Breast epithelium (tissue), 4 donors: ENCODE data around the gene ARPC4. TPM values are rescaled to one million over a fixed set of nuclear protein-coding genes. Genes with fewer than 3 reads are reported as not detected.
A peak's percentile ranks its signal among the peaks of the same experiment; 100 is the strongest.
"Not testable (repeated sequence)": the region's sequence is repeated elsewhere in the genome, so short reads cannot be mapped to it uniquely, and the experiment has no call there.

Source experiments
- DNase-seq, 2 donors: peaks; one replicate each; pipeline ENCODE4 v3.0.0-alpha.2; 2019; ENCODE audit warnings: low spot score in 2 of 2
- H3K27ac ChIP-seq, 2 donors: fragments of 200-600 bp; sonication (generic) in 1 of 2; one replicate each; pipeline ENCODE4 v1.5.1; 2016 to 2019; ENCODE audit warnings: mild to moderate bottlenecking in 1 of 2
- H3K27me3 ChIP-seq, 2 donors: fragments of 200-600 bp; sonication (generic) in 1 of 2; one replicate each; pipeline versions ENCODE4 v1.5.1 to v1.6.0; 2017 to 2019; ENCODE audit warnings: control low read depth in 1 of 2, mild to moderate bottlenecking in 1 of 2
- H3K36me3 ChIP-seq: fragments of 200-600 bp; one replicate; pipeline ENCODE4 v1.5.1; 2019
- H3K4me1 ChIP-seq, 2 donors: fragments of 200-600 bp; sonication (generic); one replicate each; pipeline ENCODE4 v1.5.1; 2016 to 2019; ENCODE audit warnings: control low read depth in 1 of 2
- H3K4me3 ChIP-seq, 3 donors: fragments of 200-600 bp; sonication (generic); 1 replicate in 2 of 3; 2 replicates in 1 of 3; pipeline ENCODE4 v1.5.1; 2016 to 2019; ENCODE audit warnings: mild to moderate bottlenecking in 3 of 3, moderate library complexity in 2 of 3
- H3K9me3 ChIP-seq, 2 donors: fragments of 200-600 bp; sonication (generic) in 1 of 2; one replicate each; pipeline ENCODE4 v1.5.1; 2016 to 2019; ENCODE audit warnings: control low read depth in 1 of 2
- CTCF ChIP-seq, 3 donors: fragments of 450-650 bp; IDR thresholded peaks; one replicate each; pipeline ENCODE4 v1.5.1; 2016 to 2017; ENCODE audit warnings: antibody characterized with exemption in 3 of 3, mild to moderate bottlenecking in 3 of 3, moderate library complexity in 3 of 3
- POLR2A ChIP-seq: fragments of 450-650 bp; IDR thresholded peaks from one replicate; pipeline ENCODE4 v1.6.1; 2016; ENCODE audit warnings: antibody characterized with exemption, mild to moderate bottlenecking, moderate library complexity
- POLR2AphosphoS5 ChIP-seq, 3 donors: sonication (generic); formaldehyde crosslinking; IDR thresholded peaks; one replicate each; pipeline ENCODE4 v1.6.1; 2017; ENCODE audit warnings: antibody characterized with exemption in 3 of 3
- intact Hi-C: fragments of 100-400 bp; cut with DNase I; formaldehyde crosslinking; loops from one replicate; pipeline ENCODE4 v1.15.1; 2023; ENCODE audit warnings: low total_unique reads
- total RNA-seq, 3 donors: library from RNA; depleted of rRNA; stranded (reverse); fragments of >200 nt; gene quantifications; one replicate each; pipeline ENCODE4 v1.1.0, GENCODE V29; 2016

The ARPC4 gene
- total RNA-seq, 3 donors from 2014 or later: 116 to 163 (median 117) TPM

GRCh38 chr3:9769426-9770275 is 23.2 kb upstream of the ARPC4 start, which contains the start of gene CAMK1:
Gene CAMK1, minus strand, starts transcription at chr3:9769947. Its CDS starts 2,198 bp downstream, at chr3:9767749.
- peak within 1 kb of the TSS; percentile 64 to 79 (median 78) for H3K4me3 ChIP-seq
- TF ChIP-seq POLR2AphosphoS5 (IDR thresholded peaks at IDR 0.05) (peak in 2 of 3 donors; percentile 32 to 40), CTCF (IDR thresholded peaks at IDR 0.05) (no peak), POLR2A (no peak)
- DNase-seq: peak; percentile 69 to 81
- H3K36me3 ChIP-seq: no peaks in the 10 kb centered on the region
- intact Hi-C loops: loop anchor here (1.0 kb wide), 1 partner anchor 46 kb away; no protein-coding TSS in a partner anchor
- H3K27ac ChIP-seq: peak within 1 kb of the TSS; percentile 79 to 93
- peaks cover 0 to 3% of the 10 kb centered on the region in 2 donors for H3K4me1 ChIP-seq
- no peaks in the 10 kb centered on the region for H3K9me3 ChIP-seq
- no peaks in the 10 kb centered on the region for H3K27me3 ChIP-seq

GRCh38 chr3:9770276-9770812 is 22.5 kb upstream of the ARPC4 start:
- TF ChIP-seq POLR2AphosphoS5 (IDR thresholded peaks at IDR 0.05) (peak; percentile 29 to 37 (median 34)), CTCF (IDR thresholded peaks at IDR 0.05) (no peak)
- peaks cover 0 to 3% of the 10 kb centered on the region in 2 donors for H3K4me1 ChIP-seq

GRCh38 chr3:9771007-9771406 is 21.9 kb upstream of the ARPC4 start:
- H3K36me3 ChIP-seq, H3K4me1 ChIP-seq, intact Hi-C loops, H3K27me3 ChIP-seq, H3K4me3 ChIP-seq, H3K9me3 ChIP-seq, DNase-seq: not testable (repeated sequence)
- peak overlapping the region in 1 of 2 donors; percentile 79 for H3K27ac ChIP-seq

More at GRCh38 chr3:9770276-9770812, 22.5 kb upstream of the ARPC4 start:
- H3K4me3 ChIP-seq: peak overlapping the region; percentile 64 to 79 (median 78)
- H3K27ac ChIP-seq: peak overlapping the region; percentile 79 to 93
- H3K27me3 ChIP-seq: no peaks in the 10 kb centered on the region
- DNase-seq: peak; percentile 64 to 77
- H3K9me3 ChIP-seq: no peaks in the 10 kb centered on the region
- no peaks in the 10 kb centered on the region for H3K36me3 ChIP-seq
- intact Hi-C loops: loop anchor here (1.0 kb wide), 1 partner anchor 45 kb away; no protein-coding TSS in a partner anchor

DNA sequence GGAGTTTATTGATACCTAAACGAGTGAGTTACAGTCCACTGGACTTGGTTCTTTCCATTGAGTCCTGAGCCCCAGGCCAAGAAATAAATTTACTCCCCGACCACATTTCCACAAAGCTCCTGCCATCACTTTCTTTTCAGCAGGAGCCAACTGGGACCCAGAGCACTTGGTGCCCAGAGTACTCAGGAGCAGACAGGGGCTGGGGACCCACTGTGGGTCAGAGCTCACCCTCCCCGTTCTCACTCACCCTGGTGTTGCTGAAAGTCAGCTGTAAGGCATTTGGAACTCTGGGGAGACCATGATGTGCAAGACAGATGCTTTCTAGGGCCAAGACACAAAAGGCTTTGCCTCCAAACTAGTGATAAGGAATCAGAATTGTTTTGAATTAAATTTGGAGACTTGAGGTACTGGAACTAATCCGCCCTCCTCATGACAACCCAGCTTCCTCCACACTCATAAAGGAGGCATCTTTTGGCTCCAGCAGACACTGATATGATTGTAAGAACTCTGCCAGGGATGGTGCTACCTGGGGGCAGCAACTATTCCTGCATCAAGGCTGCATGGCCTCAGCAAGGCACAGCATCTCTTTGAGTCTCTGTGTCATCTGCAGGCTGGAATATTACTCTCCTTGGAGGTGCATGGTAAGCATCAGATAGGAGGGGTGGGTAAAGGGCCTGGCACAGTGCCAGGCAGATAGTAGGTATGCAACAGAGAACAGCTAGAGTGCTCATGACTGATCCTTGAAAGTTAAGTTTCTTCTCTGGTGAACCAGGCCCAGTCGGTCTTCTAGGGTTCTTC is 15.8 kb upstream of the ARPC4 start:
- intact Hi-C loops: no loop called here
- no peaks in the 10 kb centered on the region for H3K36me3 ChIP-seq
- no peak overlapping the region for H3K4me3 ChIP-seq
- no peaks in the 10 kb centered on the region for H3K4me1 ChIP-seq
- no peak for TF ChIP-seq POLR2AphosphoS5 (IDR thresholded peaks at IDR 0.05)
- TF ChIP-seq CTCF (IDR thresholded peaks at IDR 0.05): no peak
- no peak for TF ChIP-seq POLR2A
- no peak for DNase-seq
- no peaks in the 10 kb centered on the region for H3K9me3 ChIP-seq
- H3K27ac ChIP-seq: no peak overlapping the region
- H3K27me3 ChIP-seq: no peaks in the 10 kb centered on the region

DNA sequence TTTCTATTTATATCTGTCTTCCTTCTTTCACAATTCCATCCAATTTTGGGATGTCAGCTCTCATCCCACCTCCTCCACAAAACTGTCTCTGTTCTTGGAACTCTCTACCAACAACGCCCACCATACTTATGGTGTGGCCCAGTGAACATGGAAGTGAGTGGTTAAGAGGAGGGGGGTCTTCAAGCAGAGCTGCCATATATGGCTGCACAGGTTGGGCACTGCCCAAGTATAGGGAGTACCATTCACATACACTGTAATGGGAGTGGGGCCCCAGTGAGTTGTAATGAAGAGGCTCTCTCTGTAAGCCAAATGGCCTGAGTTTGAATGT is 15.2 kb upstream of the ARPC4 start:
- H3K4me3 ChIP-seq: no peak overlapping the region
- intact Hi-C loops: no loop called here
- H3K9me3 ChIP-seq: no peaks in the 10 kb centered on the region
- TF ChIP-seq POLR2AphosphoS5 (IDR thresholded peaks at IDR 0.05) (no peak), POLR2A (no peak), CTCF (IDR thresholded peaks at IDR 0.05) (no peak)
- no peaks in the 10 kb centered on the region for H3K27me3 ChIP-seq
- no peaks in the 10 kb centered on the region for H3K36me3 ChIP-seq
- peak overlapping the region in 1 of 2 donors; percentile 84 for H3K27ac ChIP-seq
- no peak for DNase-seq
- H3K4me1 ChIP-seq: no peaks in the 10 kb centered on the region
